ENCODE measurements around the gene SLC34A3. TPM values are rescaled to one million over a fixed set of nuclear protein-coding genes. Genes with fewer than 3 reads are reported as not detected.

SLC34A3 gene
- total RNA-seq: not detected

DNA sequence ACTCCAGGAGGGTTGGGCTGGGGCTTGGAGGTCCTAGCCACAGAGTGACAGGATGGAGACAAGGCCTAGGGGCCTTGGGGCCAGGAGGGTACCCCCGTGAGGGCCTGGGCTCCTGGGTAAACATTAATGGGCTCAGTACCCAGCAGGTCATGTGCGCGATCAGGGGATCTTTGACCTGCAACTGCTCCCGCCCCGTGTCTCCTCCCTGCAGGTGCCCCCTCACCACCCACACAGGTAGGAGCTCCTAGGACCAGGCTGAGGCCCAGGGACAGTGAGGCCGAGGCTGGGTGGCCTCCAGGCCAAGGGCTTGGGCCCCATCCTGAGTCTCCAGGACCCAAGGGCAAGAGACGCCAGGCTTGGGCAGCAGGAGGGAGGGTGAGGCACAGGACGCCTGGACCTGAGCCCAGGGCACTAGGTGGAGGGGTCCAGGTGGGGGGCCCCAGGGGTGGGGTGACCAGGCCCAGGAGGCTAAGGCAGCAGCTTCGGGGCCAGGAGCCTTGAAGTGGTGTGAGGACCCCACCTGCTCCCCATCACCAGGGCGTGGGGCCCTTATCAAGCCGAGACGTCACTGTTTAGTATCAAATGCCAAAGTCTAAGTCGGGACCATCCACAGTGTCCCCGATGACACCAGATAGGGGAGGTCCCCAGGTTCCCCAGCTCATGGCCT lies at the start of gene SLC34A3:
Gene SLC34A3, plus strand, starts transcription at position 197 of the 667 bp plus-strand sequence. CDS start 802 bp downstream, outside the sequence.
- DNase-seq: no peak

GRCh38 chr9:137181680-137182079 lies 49.0 kb upstream of the SLC34A3 start:
- no peak for DNase-seq

GRCh38 chr9:137182836-137183235 lies 47.9 kb upstream of the SLC34A3 start:
- DNase-seq: no peak

GRCh38 chr9:137183980-137184595 lies 46.6 kb upstream of the SLC34A3 start:
- DNase-seq: no peak

DNA sequence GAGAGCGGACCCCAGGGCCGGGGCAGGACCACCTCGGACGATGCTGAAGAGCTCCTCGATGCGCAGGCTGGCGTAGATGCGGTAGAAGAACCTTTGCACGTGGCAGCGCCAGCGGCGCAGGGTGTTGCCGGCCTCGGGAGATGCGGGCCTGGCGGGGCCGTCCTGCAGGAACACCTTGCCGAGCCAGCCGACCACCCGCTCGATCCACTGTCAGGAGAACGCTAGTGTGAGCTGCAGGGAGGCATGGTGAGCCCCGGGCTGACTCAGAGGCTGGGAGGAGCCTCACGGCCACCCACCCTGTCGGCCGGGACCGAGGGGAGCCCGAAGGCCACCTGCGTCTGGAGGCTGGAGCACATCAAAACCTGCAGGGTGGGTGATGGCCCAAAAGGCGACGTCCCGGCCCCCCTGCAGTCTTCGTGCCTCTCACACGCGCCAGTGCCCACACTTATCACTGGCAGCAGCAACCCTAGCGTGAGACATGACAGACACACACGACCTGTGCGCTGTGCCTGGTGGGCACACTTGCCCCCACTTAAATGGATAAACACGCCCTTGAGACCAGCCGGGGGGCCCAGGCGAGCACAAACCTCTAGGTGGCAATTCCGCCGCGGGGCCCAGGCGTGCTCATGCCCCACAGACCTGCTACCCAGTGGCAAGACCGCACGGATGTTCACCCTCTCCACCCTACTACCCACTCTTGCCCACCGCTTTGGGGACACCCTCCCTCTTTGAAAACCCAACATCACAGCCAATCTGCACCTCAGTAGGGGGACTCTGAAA lies 45.6 kb upstream of the SLC34A3 start:
- DNase-seq: no peak

GRCh38 chr9:137185921-137186320 lies 44.8 kb upstream of the SLC34A3 start:
- no peak for DNase-seq

- DNase-seq: no peak
Observed at GRCh38 chr9:137186385-137186784, 44.3 kb upstream of the SLC34A3 start.

DNA sequence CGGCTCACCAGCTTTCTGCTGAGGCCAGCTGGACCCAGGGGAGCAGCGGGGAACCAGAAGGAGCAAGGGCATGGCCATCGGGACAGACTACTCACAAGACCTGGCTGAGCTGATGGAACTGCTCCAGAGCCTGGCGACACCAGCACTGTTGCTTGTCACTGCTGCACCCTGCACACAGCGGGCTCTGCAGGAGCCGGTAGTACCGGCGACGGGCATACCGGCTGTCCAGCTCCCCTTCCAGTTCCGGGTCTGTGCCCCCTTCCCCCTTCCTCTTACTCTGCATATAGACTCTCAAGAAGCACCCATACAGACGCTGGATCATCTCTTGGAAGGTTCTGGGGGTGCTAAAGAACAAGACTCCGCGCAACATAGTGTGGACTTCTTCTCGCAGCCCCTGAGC lies 43.3 kb upstream of the SLC34A3 start:
- no peak for DNase-seq

DNA sequence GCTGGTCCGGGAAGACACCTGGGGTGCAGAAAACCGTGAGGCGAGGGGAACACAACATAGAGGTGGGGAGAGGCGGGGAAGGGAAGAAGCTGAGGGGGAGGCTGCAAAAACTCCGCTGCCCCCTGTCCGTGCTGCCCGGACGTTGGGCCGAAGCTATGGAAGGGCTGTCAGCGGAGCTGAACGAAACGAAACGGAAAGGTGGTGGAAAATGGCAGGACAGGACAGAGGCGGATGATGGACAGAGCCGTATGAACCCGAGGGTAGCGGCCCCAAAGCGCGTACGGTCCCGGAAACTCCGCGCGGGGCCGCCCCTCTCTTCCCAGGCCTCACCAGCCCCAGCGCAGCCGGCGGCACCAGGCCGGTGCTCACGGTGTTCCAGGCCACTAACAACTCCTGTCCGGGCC lies 42.6 kb upstream of the SLC34A3 start:
- DNase-seq: no peak

DNA sequence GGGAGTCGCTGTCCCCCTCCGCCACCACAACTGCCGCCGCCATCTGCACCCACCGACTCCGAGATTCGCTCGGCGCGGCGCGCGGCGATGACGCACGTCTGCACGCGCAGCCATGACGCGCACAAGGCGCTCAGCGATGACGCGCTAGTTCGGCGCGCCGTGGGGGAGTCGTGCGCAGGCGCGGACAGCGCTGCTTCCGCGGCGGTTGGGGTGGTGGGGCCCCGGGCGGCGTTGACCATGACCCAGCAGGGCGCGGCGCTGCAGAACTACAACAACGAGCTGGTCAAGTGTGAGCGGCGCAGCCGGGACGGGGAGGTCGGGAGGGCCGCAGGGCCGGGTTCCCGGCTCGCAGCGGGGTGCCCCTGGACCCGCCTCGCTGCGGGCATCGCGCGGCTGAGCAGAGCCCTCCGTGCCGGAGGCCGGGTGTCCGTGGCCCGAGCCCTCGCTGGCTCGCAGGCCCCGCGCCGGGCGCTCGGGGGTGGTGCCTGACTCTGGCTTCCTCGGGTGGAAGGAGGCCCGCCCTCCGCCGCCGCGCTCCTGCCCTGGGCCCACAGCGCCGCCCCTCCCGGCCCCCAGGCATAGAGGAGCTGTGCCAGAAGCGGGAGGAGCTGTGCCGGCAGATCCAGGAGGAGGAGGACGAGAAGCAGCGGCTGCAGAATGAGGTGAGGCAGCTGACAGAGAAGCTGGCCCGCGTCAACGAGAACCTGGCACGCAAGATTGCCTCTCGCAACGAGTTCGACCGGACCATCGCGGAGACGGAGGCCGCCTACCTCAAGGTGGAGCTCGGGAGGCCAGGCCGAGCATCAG lies 42.0 kb upstream of the SLC34A3 start, which contains the start of the genes ANAPC2 and SSNA1:
Gene ANAPC2, minus strand, starts transcription at position 71 of the 807 bp plus-strand sequence. Its CDS starts 28 bp downstream, at position 43.
Gene SSNA1, plus strand, starts transcription at position 187 of the 807 bp plus-strand sequence. Its CDS starts 51 bp downstream, at position 238.
- peak; percentile 88 for DNase-seq

DNA sequence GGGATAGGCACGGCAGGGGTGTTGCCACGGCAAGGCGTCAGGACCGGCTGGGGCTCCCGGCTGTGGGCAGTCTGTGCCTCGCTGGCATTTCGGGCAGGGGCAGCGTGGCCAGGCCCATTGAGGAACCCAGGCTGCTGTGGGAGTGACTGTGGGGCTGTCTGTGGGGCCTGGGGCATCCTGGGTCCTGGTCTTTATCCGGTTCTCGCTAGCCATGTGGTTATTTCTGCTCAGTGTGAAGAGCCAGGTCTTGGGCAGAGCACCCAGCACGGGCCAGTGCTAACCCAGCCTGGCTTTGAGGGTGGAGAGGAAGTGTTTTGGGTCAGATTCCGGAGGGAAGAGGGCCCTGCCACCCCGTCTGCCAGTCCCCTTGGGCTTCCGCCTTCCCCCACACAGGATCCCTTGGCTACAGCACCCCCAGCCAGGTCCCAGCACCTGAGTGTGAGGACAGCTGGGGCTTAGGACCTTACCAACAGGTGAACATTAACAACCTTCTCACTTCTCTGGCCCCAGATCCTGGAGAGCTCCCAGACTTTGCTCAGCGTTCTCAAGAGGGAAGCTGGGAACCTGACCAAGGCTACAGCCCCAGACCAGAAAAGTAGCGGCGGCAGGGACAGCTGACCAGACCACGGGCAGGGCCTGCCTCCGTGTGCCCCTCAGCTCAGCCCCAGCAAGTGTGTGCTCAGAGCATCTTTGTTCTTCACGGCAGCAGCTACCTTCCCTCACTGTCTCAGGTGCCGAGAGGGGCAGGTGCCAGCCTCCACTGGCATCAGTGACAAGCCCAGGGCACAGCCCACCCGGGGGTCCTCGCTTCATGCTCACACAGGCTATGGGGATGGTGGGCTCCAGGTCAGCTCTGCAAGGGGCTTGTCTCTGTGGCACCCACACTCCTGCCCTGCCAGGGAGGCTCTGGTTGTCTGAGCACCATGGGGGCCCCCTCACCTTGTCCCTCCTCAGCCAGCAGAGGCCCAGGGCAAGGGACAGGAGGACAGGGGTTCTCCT lies 41.1 kb upstream of the SLC34A3 start:
- DNase-seq: no peak

DNA sequence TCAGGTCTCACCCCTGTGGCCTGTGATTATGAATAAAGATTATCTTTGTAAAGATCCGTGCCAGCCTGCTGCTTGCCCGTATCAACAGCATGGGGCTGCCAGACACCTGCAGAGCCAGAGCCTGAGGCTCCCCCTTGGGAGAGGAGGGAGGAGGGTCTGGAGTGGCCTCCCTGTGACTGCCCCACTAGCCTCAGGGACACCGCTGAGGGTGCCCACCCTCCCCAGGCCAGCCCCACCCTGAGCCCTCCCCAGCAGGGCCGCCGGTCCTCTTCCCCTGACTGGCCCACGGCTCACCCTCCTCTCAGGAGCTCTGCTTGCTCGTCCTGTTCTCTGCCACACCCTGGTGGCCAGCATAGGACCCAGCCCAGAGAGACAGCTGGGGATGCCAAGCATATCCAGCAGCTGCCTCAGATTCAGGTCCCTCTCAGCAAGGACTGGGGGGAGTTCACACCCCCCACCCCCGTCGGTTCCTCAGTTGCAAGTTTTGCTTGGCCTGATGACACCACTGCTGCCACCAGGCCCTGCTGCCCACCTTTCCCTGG lies 40.3 kb upstream of the SLC34A3 start:
- no peak for DNase-seq

DNA sequence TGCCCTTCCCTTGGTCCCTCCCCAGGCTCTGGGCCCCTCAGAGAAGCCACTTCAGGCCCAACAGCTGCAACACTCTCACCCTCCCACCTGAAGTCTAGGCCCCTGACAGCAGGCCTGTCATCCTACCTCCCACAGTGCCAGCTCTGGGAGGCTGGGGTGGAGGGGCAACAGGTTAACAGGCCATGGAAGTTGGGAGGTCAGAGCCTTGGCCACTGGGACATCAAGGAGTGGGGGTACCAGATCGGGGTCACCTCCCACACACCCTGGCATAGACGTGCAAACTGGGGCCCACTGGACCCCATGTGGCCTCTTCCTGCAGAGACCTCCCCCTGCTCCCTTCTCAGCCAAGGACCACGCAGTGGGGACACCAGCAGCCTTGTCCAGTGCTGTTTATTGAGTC lies 39.5 kb upstream of the SLC34A3 start:
- DNase-seq: no peak

- no peak for DNase-seq
Observed at GRCh38 chr9:137191691-137192447, 38.8 kb upstream of the SLC34A3 start.

- no peak for DNase-seq
Observed at GRCh38 chr9:137192448-137192780, 38.3 kb upstream of the SLC34A3 start.

- DNase-seq: no peak
Observed at GRCh38 chr9:137192859-137193258, 37.8 kb upstream of the SLC34A3 start.

DNA sequence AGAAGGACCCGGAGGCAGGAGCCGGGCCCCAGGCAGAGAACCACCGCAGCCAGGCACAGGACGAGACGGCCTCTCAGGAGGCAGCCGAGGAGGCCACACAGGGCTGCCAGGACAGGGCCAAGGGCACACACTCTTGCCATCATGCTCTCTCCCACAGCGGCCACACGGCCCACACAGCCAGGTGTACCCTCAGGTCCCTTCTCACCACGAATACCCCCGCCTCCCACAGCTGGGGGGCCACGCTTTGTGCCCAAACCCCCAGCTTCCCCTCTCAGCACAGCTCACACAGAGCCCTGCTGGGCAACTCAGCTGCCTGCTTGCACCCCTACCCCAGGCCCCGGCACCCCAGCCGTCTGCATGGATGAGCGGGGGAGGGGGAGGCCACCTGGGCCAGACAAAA lies 36.9 kb upstream of the SLC34A3 start:
- no peak for DNase-seq

GRCh38 chr9:137194388-137194787 lies 36.3 kb upstream of the SLC34A3 start:
- no peak for DNase-seq

DNA sequence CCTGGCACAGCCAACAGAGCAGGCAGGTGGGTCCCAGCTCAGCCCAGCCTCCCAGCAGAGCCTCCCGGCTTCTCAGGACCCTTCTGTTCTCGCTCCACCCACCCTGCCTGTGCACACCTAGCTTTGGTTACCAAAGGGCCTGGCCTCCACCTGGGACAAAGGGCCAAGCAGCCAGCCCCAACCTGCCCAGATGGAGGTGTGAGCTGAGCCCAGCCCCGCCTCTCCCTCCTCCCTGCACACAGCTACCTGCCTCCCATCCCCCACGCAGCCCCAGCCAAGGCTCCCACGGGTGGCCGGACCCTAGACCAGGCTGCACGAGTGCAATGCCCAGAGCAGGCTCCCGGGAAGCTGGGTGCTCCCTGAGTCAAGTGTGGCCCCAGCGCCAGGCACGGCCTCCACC lies 35.8 kb upstream of the SLC34A3 start:
- no peak for DNase-seq
